Measurements from ENCODE around the gene MFSD6. TPM values are rescaled to one million over a fixed set of nuclear protein-coding genes. Genes with fewer than 3 reads are reported as not detected.

Gene MFSD6
- total RNA-seq, 1 donor from 2014 or later: 55.8 TPM

GRCh38 chr2:190382851-190383250, 25.3 kb upstream of the MFSD6 start:
- Histone ChIP-seq H3K36me3 (no peaks in the 10 kb centered on the region), H3K9me3 (no peaks in the 10 kb centered on the region), H3K27ac (no peak overlapping the region), H3K27me3 (no peaks in the 10 kb centered on the region), H3K4me1 (no peaks in the 10 kb centered on the region), H3K4me3 (no peak overlapping the region)
- intact Hi-C loops (cut with DNase I): loop anchor here (10.0 kb wide), 1 partner anchor 132 kb away; no protein-coding TSS in a partner anchor
- peak; percentile 67 for ATAC-seq
- TF ChIP-seq, protein P1, sequence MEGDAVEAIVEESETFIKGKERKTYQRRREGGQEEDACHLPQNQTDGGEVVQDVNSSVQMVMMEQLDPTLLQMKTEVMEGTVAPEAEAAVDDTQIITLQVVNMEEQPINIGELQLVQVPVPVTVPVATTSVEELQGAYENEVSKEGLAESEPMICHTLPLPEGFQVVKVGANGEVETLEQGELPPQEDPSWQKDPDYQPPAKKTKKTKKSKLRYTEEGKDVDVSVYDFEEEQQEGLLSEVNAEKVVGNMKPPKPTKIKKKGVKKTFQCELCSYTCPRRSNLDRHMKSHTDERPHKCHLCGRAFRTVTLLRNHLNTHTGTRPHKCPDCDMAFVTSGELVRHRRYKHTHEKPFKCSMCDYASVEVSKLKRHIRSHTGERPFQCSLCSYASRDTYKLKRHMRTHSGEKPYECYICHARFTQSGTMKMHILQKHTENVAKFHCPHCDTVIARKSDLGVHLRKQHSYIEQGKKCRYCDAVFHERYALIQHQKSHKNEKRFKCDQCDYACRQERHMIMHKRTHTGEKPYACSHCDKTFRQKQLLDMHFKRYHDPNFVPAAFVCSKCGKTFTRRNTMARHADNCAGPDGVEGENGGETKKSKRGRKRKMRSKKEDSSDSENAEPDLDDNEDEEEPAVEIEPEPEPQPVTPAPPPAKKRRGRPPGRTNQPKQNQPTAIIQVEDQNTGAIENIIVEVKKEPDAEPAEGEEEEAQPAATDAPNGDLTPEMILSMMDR (IDR thresholded peaks at IDR 0.05): peak; percentile 55
- no peak for DNase-seq

- H3K27ac ChIP-seq: no peak overlapping the region
- no peak overlapping the region for H3K4me3 ChIP-seq
- H3K27me3 ChIP-seq: no peaks in the 10 kb centered on the region
- no peaks in the 10 kb centered on the region for H3K9me3 ChIP-seq
- TF ChIP-seq, protein P1 (IDR thresholded peaks at IDR 0.05): no peak
- intact Hi-C loops (cut with DNase I): loop anchor here (10.0 kb wide), 1 partner anchor 127 kb away; no protein-coding TSS in a partner anchor
- no peak for ATAC-seq
- no peaks in the 10 kb centered on the region for H3K36me3 ChIP-seq
- no peak for DNase-seq
- no peaks in the 10 kb centered on the region for H3K4me1 ChIP-seq
These were observed 20.7 kb upstream of the MFSD6 start for GRCh38 chr2:190387422-190387821.

GRCh38 chr2:190396271-190396670, 11.9 kb upstream of the MFSD6 start:
- DNase-seq: no peak
- Histone ChIP-seq H3K4me3 (no peak overlapping the region), H3K4me1 (no peaks in the 10 kb centered on the region), H3K36me3 (no peaks in the 10 kb centered on the region), H3K27me3 (no peaks in the 10 kb centered on the region), H3K27ac (no peak overlapping the region), H3K9me3 (no peaks in the 10 kb centered on the region)
- no peak for ATAC-seq
- intact Hi-C loops (cut with DNase I): no loop called here
- TF ChIP-seq, protein P1 (IDR thresholded peaks at IDR 0.05): no peak

- TF ChIP-seq, protein P1 (IDR thresholded peaks at IDR 0.05): no peak
- Histone ChIP-seq H3K4me1 (peaks cover 4% of the 10 kb centered on the region), H3K36me3 (no peaks in the 10 kb centered on the region), H3K4me3 (no peak overlapping the region), H3K27ac (no peak overlapping the region), H3K9me3 (no peaks in the 10 kb centered on the region), H3K27me3 (no peaks in the 10 kb centered on the region)
- ATAC-seq: no peak
- DNase-seq: no peak
- intact Hi-C loops (cut with DNase I): no loop called here
These were observed 5.1 kb upstream of the MFSD6 start for GRCh38 chr2:190402986-190403603.

DNA sequence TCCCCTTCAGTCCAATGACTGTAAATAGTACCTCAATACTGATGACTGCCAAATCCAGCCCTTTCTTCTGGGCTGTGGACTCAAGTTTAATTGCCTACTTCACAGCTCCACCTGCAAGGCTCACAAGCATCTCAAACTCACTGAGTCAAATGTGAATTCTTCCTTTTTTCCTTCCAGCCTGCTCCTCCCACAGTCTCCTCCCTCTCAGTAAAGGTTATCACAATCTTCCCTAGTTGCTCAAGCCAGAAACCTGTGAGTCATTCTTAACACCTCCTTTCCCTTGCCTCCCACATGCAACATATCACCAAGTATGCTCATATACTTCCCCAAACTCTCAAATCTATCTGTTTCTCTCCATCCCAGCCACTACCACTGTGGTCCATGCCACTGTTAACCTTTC, 3.7 kb upstream of the MFSD6 start:
- no peak for ATAC-seq
- Histone ChIP-seq H3K27ac (no peak overlapping the region), H3K4me1 (peaks cover 11% of the 10 kb centered on the region), H3K9me3 (no peaks in the 10 kb centered on the region), H3K4me3 (no peak overlapping the region), H3K27me3 (no peaks in the 10 kb centered on the region), H3K36me3 (no peaks in the 10 kb centered on the region)
- no peak for DNase-seq
- intact Hi-C loops (cut with DNase I): no loop called here
- TF ChIP-seq, protein P1 (IDR thresholded peaks at IDR 0.05): no peak

- TF ChIP-seq, protein P1 (IDR thresholded peaks at IDR 0.05): no peak
- Histone ChIP-seq H3K27ac (no peak overlapping the region), H3K4me3 (no peak overlapping the region), H3K27me3 (no peaks in the 10 kb centered on the region), H3K36me3 (no peaks in the 10 kb centered on the region), H3K4me1 (peaks cover 15% of the 10 kb centered on the region), H3K9me3 (no peaks in the 10 kb centered on the region)
- intact Hi-C loops (cut with DNase I): no loop called here
- no peak for ATAC-seq
- no peak for DNase-seq
These were observed 3.1 kb upstream of the MFSD6 start for GRCh38 chr2:190405070-190405469.
